Heart left ventricle (tissue), 16 donors: ENCODE results near the gene SUPT6H. TPM values are rescaled to one million over a fixed set of nuclear protein-coding genes. Genes with fewer than 3 reads are reported as not detected.
"Not testable (repeated sequence)": the region's sequence is repeated elsewhere in the genome, so short reads cannot be mapped to it uniquely, and the experiment has no call there.

ENCODE experiments used
- ATAC-seq, 4 donors: fragments of 200-7000 bp; cut with Tn5 transposase; one replicate each; pipeline ENCODE4 v1.9.1; 2020 to 2022; ENCODE audit warnings: moderate library complexity in 4 of 4, mild to moderate bottlenecking in 3 of 4, moderate number of reproducible peaks in 1 of 4
- DNase-seq, 5 donors: peaks; one replicate each; pipeline ENCODE4 v3.0.0-alpha.2; 2020
- H3K27ac ChIP-seq, 12 donors: fragments of 200-600 bp; sonication (generic) in 4 of 12; one replicate each; pipeline versions ENCODE4 v1.5.0 to v1.8.0; 2016 to 2022; ENCODE audit warnings: mild to moderate bottlenecking in 2 of 12
- H3K27me3 ChIP-seq, 9 donors: fragments of 200-600 bp; sonication (generic) in 2 of 9; one replicate each; pipeline versions ENCODE4 v1.5.1 to v1.8.0; 2016 to 2022; ENCODE audit warnings: mild to moderate bottlenecking in 3 of 9
- H3K36me3 ChIP-seq, 9 donors: fragments of 200-600 bp; sonication (generic) in 2 of 9; one replicate each; pipeline versions ENCODE4 v1.5.0 to v1.8.0; 2018 to 2022; ENCODE audit warnings: mild to moderate bottlenecking in 2 of 9
- H3K4me1 ChIP-seq, 12 donors: fragments of 200-600 bp; sonication (generic) in 4 of 12; one replicate each; pipeline versions ENCODE4 v1.5.0 to v1.8.0; 2016 to 2022; ENCODE audit warnings: mild to moderate bottlenecking in 3 of 12
- H3K4me3 ChIP-seq, 12 donors: fragments of 200-600 bp; sonication (generic) in 4 of 12; one replicate each; pipeline versions ENCODE4 v1.5.0 to v1.8.0; 2017 to 2022; ENCODE audit warnings: mild to moderate bottlenecking in 9 of 12, moderate library complexity in 4 of 12
- H3K9me3 ChIP-seq, 12 donors: fragments of 200-600 bp; sonication (generic) in 4 of 12; one replicate each; pipeline versions ENCODE4 v1.5.0 to v1.8.0; 2016 to 2022; ENCODE audit warnings: mild to moderate bottlenecking in 1 of 12
- POLR2A ChIP-seq, 2 donors: fragments of 450-650 bp; IDR thresholded peaks; one replicate each; pipeline ENCODE4 v1.6.1; 2017; ENCODE audit warnings: antibody characterized with exemption in 2 of 2, mild to moderate bottlenecking in 2 of 2, moderate library complexity in 2 of 2
- WGBS, 4 donors: extraction: QIAGEN DNeasy Blood & Tissue Kit in 2 of 4; methylation state at CpG; one replicate each; pipeline versions ENCODE4 v1.1.5 to v1.1.7; 2013 to 2018; 5-methylcytosine and 5-hydroxymethylcytosine counted together
- intact Hi-C, 10 donors: fragments of 100-400 bp; cut with DNase I; formaldehyde crosslinking; loops; one replicate each; pipeline versions ENCODE4 v1.11.1 to v1.14.2; 2022
- polyA plus RNA-seq, 2 donors: library from polyadenylated mRNA; stranded (reverse); fragments of 200-250 nt; gene quantifications; one replicate each; pipeline ENCODE4 v1.2.3, GENCODE V29; 2013
- total RNA-seq, 9 donors: library from RNA; depleted of rRNA in 2 of 9; stranded (reverse); fragments of >200 nt in 2 of 9; fragmentation: NEBNext Ultra II Directional in 3 of 9; extraction: Animal tissue kit (Norgen Biotek cat#: 25700) in 3 of 9; gene quantifications; one replicate each; pipeline versions ENCODE4 v1.1.0 to v1.2.4, GENCODE V29; 2016 to 2023
- TF ChIP-seq, protein P1 (sequence below), 12 donors: fragments of 200-600 bp; sonication (generic) in 4 of 12; IDR thresholded peaks; one replicate each; pipeline versions ENCODE4 v1.5.0 to v1.8.0; 2018 to 2022; ENCODE audit warnings: antibody characterized with exemption in 12 of 12, mild to moderate bottlenecking in 5 of 12
- donor health status: ischemic (EF 13 %, LVEDD 7.1; RV severe dilation, severe dysfunction).
- donor health status: healthy with polysubstance abuse.
- donor health status: DM: no; HTN: yes; CAD: no.
- donor health status: DM: no; HTN: no; CAD: no.
- donor health status: ischemic (EF 25% LVEDD 6.9; RV normal size, moderate dysfunction).
- donor health status: ischemic (EF 25% LVEDD 5.7; RV mildly dilated, moderate dysfunction).
- donor health status: healthy.
- donor health status: DM: yes; HTN: yes; CAD: no.
- donor health status: ischemic (EF 35%, LVEDD 5.7; RV mildly dilated, moderate dysfunction).
- donor health status: nonischemic (EF 11% LVEDD 7.7; RV severe dilation, severe dysfunction).
- donor health status: DM: yes; HTN: yes; CAD: no.
- donor health status: PGD.
- donor health status: ischemic (EF 29% LVEDD 5.4; RV normal size, mild dysfunction).
- donor health status: nonischemic (EF 23%, LVEDD 6.1; RV moderate dilation, normal function).

SUPT6H gene
- total and polyA plus RNA-seq, 11 donors, result 31.7 to 91.6 (median 43.5) TPM

DNA sequence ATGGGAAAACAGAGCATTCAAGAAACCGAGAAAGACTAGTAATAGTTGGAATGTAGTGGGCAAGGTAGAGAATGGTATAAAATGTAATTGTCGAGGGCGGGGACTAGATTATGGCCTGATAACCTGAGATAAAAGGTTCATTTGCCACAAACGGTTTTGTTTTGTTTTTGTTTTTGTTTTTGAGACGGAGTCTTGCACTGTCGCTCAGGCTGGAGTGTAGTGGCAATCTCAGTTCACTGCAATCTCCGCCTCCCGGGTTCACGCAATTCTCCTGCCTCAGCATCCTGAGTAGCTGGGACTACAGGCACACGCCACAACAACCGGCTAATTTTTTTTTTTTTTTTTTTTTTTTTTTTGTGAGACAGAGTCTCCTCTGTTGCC, 67.9 kb downstream of the SUPT6H start:
- no peak overlapping the region for H3K27ac ChIP-seq
- DNase-seq, result no peak
- ATAC-seq, result no peak
- intact Hi-C loops, result loop anchor here in 7 of 10 donors (2.0 to 10.0 kb wide), 11 partner anchors 13 to 565 kb away; partner anchors contain the start of genes PHF12 (in 2 of the 7), TRAF4 (in 2 of the 7) and NUFIP2 (in 1 of the 7)
- peaks cover 0 to 3% (median 0%) of the 10 kb centered on the region in 9 donors for H3K36me3 ChIP-seq
- 86 to 91% (median 88%) methylated on average over 11 of the region's 11 CpGs for WGBS, 4 donors
- H3K4me1 ChIP-seq, result peaks cover 0 to 36% (median 23%) of the 10 kb centered on the region in 12 donors
- TF ChIP-seq POLR2A (IDR thresholded peaks at IDR 0.05), result no peak
- TF ChIP-seq, protein P1, sequence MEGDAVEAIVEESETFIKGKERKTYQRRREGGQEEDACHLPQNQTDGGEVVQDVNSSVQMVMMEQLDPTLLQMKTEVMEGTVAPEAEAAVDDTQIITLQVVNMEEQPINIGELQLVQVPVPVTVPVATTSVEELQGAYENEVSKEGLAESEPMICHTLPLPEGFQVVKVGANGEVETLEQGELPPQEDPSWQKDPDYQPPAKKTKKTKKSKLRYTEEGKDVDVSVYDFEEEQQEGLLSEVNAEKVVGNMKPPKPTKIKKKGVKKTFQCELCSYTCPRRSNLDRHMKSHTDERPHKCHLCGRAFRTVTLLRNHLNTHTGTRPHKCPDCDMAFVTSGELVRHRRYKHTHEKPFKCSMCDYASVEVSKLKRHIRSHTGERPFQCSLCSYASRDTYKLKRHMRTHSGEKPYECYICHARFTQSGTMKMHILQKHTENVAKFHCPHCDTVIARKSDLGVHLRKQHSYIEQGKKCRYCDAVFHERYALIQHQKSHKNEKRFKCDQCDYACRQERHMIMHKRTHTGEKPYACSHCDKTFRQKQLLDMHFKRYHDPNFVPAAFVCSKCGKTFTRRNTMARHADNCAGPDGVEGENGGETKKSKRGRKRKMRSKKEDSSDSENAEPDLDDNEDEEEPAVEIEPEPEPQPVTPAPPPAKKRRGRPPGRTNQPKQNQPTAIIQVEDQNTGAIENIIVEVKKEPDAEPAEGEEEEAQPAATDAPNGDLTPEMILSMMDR (IDR thresholded peaks at IDR 0.05), result no peak
- no peaks in the 10 kb centered on the region for H3K9me3 ChIP-seq
- peaks cover 0 to 4% (median 0%) of the 10 kb centered on the region in 9 donors for H3K27me3 ChIP-seq
- no peak overlapping the region for H3K4me3 ChIP-seq

DNA sequence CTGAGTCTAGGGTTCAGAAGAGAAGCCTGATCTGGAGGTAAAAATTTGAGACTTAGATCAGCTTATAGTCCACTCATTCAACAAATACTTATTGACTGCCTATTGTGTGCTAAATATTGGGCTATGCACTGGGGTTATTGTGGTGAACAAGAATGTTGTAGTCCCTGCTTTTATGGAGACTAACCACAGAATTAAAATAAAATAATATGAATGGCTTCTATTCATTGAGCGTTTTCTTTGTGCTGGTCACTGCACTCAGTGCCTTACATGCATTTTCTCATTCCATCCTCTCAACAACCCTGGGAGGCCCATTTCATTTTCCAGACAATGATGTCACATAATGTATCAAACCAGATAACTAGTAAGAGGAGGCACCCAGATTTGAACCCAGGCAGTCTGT, 71.3 kb downstream of the SUPT6H start:
- intact Hi-C loops, result no loop called here
- ATAC-seq, result no peak
- Histone ChIP-seq H3K9me3 (no peaks in the 10 kb centered on the region), H3K36me3 (no peaks in the 10 kb centered on the region), H3K4me3 (no peak overlapping the region), H3K4me1 (peaks cover 0 to 9% (median 0%) of the 10 kb centered on the region in 12 donors), H3K27ac (no peak overlapping the region), H3K27me3 (peaks cover 0 to under 1% (median 0%) of the 10 kb centered on the region in 9 donors)
- DNase-seq, result no peak
- WGBS, 4 donors, result 83 to 91% (median 89%) methylated on average over 1 of the region's 1 CpG
- no peak for TF ChIP-seq POLR2A (IDR thresholded peaks at IDR 0.05)
- TF ChIP-seq, protein P1 (IDR thresholded peaks at IDR 0.05), result no peak

DNA sequence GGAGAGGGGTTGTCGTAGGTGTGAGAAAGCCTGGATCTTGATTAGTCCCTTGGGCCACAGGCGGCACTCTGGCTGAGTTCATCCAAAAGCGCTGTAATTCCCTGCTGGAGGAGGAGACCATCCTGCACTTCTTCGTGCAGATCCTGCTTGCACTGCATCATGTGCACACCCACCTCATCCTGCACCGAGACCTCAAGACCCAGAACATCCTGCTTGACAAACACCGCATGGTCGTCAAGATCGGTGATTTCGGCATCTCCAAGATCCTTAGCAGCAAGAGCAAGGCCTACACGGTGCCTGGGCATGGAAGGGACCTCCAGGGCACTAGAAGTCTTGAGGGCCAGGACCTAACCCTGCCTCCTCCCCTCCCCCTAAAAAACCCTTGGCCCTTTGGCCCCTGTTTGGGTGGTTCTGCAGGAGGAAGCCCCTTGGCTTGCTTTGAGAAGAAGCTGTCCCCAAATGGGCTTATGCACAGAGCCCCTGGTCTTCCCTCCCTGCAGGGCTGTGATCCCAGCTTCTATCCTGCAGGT, 72.8 kb downstream of the SUPT6H start:
- no peak overlapping the region for H3K4me3 ChIP-seq
- WGBS, 4 donors, result 78 to 89% (median 84%) methylated on average over 6 to 10 of the region's 10 CpGs
- no peak overlapping the region for H3K27ac ChIP-seq
- H3K36me3 ChIP-seq, result no peaks in the 10 kb centered on the region
- no peaks in the 10 kb centered on the region for H3K27me3 ChIP-seq
- TF ChIP-seq POLR2A (IDR thresholded peaks at IDR 0.05), result no peak
- TF ChIP-seq, protein P1 (IDR thresholded peaks at IDR 0.05), result no peak
- peak in 2 of 5 donors; percentile 14 to 23 for DNase-seq
- no peak for ATAC-seq
- no peaks in the 10 kb centered on the region for H3K9me3 ChIP-seq
- intact Hi-C loops, result no loop called here
- H3K4me1 ChIP-seq, result no peaks in the 10 kb centered on the region

DNA sequence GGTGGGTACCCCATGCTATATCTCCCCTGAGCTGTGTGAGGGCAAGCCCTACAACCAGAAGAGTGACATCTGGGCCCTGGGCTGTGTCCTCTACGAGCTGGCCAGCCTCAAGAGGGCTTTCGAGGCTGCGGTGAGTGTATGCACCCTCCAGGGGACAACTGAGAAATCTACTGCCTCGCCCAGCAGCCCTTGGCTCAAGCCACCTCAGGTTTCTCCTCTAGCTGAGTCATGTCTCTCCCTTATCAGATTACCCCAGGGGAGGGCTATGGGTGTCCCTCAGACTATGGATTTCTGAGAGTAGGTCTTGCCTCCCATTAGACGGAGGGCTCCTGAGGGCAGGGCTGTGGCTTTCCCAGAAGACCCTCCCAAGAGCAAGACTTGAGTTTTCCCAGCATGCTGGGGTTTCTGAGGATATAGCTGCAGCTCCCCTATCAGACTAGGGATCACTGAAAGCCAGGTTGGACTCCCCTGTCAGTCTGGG, 73.3 kb downstream of the SUPT6H start:
- no peaks in the 10 kb centered on the region for H3K36me3 ChIP-seq
- DNase-seq (peak in 1 of 5 donors; percentile 23), ATAC-seq (no peak)
- no peaks in the 10 kb centered on the region for H3K27me3 ChIP-seq
- no peak overlapping the region for H3K27ac ChIP-seq
- intact Hi-C loops, result no loop called here
- 81 to 91% (median 84%) methylated on average over 5 of the region's 5 CpGs for WGBS, 4 donors
- H3K9me3 ChIP-seq, result no peaks in the 10 kb centered on the region
- TF ChIP-seq POLR2A (IDR thresholded peaks at IDR 0.05), result no peak
- TF ChIP-seq, protein P1 (IDR thresholded peaks at IDR 0.05), result no peak
- H3K4me3 ChIP-seq, result no peak overlapping the region
- no peaks in the 10 kb centered on the region for H3K4me1 ChIP-seq

DNA sequence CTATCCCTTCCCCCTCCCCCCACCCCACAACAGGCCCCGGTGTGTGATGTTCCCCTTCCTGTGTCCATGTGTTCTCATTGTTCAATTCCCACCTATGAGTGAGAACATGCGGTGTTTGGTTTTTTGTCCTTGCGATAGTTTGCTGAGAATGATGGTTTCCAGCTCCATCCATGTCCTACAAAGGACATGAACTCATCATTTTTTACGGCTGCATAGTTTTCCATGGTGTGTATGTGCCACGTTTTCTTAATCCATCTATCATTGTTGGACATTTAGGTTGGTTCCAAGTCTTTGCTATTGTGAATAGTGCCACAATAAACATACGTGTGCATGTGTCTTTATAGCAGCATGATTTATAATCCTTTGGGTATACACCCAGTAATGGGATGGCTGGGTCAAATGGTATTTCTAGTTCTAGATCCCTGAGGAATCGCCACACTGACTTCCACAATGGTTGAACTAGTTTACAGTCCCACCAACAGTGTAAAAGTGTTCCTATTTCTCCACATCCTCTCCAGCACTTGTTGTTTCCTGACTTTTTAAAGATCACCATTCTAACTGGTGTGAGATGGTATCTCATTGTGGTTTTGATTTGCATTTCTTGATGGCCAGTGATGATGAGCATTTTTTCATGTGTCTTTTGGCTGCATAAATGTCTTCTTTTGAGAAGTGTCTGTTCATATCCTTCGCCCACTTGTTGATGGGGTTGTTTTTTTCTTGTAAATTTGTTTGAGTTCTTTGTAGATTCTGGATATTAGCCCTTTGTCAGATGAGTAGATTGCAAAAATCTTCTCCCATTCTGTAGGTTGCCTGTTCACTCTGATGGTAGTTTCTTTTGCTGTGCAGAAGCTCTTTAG, 74.1 kb downstream of the SUPT6H start:
- H3K4me1 ChIP-seq, H3K4me3 ChIP-seq, intact Hi-C loops, ATAC-seq, H3K27me3 ChIP-seq, H3K36me3 ChIP-seq, DNase-seq, H3K9me3 ChIP-seq, H3K27ac ChIP-seq: not testable (repeated sequence)
- WGBS, 4 donors, result 95 to 97% (median 95%) methylated on average over 5 to 8 of the region's 8 CpGs
